HG02678 (cell line): ENCODE results near the gene TMC8.
A peak's percentile ranks its signal among the peaks of the same experiment; 100 is the strongest.
"Not testable (repeated sequence)": the region's sequence is repeated elsewhere in the genome, so short reads cannot be mapped to it uniquely, and the experiment has no call there.

Experiments used
- ATAC-seq: cut with Tn5 transposase; IDR thresholded peaks from one replicate; pipeline ENCODE4 v1.9.1; 2021; ENCODE audit warnings: mild to moderate bottlenecking, moderate library complexity; ENCODE audit not compliant: unreplicated experiment

The TMC8 gene

DNA sequence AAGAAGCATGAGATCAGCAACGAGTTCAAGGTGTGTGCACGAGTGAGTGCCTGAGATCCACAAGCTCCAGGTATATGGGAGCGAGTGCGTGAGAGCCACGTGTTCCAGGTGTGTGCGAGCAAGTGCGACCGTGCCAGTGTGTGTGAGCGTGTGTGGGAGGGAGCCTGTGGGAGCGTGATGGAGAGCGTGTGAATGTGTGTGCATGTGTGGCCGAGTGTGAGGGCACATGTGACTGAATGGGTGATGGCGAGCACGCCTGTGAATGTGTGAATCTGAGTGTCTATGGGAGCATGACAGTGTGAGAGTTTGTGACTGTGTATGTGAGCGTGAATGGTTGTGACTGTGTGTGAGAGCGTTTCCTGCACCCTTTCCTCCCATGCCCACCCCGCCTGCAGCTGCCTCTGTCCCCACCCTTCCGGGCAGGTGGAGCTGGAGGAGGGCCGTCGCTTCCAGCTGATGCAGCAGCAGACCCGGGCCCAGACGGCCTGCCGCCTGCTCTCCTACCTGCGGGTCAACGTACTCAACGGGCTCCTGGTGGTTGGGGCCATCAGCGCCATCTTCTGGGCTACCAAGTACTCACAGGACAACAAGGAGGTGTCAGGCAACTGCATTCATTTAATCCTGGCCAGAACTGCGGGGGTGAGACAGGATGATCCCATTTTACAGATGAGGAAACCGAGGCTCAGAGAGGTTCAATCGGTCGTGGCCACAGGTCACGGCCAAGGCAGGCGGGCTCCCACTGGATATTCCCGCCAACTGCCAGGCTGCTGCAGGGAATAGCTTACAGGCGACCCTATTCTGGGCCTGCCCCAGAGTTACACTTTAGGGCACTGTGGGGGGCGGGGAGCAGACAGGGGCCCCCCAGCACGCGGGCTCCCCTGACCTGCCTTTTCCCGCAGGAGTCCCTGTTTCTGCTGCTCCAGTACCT lies 3.7 kb downstream of the TMC8 start:
- ATAC-seq: no peak

GRCh38 chr17:78134899-78135385 lies 4.4 kb downstream of the TMC8 start:
- ATAC-seq: no peak

DNA sequence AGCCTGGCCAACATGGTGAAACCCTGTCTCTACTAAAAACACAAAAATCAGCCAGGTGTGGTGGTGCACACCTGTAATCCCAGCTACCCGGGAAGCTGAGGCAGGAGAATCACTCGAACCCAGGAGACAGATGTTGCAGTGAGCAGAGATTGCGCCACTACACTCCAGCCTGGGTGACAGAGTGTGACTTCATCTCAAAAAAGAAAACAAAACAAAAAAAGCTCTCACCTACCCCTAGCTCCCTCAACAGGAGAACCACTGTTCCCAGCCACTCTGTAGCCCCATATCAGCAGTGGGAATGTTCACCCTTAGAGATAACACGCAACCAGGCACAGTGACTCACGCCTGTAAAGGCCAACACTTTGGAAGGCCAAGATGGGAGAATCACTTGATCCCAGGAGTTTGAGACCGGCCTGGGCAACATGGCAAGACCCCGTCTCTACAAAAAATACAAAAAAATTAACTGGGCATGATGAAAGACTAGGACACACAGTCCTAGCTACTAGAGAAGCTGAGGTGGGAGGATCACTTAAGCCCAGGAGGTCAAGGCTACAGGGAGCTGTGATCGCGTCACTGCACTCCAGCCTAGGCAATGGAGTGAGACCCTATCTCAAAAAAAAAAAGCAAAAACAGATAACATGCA lies 5.4 kb downstream of the TMC8 start:
- no peak for ATAC-seq

DNA sequence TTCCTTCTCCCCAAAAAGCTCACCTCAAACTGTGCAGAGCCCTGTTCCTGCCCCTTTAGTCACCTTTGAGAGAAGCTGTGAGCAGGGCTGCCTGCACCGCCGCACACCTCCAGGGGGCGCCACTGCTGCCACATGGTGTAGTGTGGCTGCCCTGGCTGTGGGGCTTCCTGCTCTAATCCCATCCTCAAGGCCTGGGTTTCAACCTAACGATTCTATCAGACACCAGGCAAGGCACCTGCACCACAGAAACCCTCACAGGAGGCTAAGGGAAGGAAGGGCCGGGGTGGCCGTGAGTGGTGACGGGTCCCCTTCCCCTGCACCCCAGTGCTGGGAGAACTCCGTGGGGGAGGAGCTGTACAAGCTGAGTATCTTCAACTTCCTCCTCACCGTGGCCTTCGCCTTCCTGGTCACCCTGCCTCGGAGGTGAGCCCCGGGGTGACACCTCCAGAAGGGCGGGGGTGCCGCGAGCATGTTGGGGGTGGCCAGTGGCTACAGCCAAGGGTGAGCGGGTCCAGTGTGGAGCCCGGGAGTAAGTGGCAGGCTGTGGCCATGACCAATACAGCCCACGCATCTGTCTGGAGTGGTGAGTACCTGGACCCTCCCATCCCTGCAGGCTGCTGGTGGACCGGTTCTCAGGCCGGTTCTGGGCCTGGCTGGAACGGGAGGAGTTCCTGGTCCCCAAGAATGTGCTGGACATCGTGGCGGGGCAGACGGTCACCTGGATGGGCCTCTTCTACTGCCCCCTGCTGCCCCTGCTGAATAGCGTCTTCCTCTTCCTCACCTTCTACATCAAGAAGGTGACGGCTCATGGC lies 7.0 kb downstream of the TMC8 start:
- no peak for ATAC-seq

DNA sequence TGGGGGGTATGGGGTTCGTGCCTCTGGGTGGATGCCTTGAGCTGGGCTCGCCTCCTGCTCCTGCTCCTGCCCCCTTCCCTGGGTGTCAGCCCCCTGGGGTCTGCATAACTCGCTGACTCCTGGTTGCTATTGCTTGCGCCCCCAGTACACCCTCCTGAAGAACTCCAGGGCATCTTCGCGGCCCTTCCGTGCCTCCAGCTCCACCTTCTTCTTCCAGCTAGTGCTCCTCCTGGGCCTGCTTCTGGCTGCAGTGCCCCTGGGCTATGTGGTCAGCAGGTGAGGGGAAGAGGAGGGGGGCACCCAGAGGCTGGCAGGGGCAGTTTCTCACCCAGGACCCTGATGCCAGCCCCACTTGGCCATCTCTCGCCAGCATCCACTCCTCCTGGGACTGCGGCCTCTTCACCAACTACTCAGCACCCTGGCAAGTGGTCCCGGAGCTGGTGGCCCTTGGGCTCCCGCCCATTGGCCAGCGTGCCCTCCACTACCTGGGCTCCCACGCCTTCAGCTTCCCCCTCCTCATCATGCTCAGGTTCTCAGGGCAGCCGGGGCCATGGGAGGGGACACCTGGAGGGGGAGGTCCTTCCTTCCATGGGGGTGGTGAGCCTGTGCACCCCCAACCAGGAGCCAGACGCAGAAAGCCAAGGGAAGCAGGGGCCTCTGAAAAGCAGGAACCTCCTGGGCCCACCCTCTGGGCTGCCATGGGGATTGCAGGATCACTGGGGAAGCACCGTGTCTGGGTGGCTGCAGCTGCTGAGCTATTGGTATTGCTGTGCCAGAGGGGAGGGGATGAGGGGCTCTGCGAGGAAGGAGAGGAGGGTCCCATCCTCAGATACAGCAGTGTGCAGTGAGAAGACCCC lies 7.9 kb downstream of the TMC8 start:
- no peak for ATAC-seq

GRCh38 chr17:78139861-78140168 lies 9.2 kb downstream of the TMC8 start:
- ATAC-seq: not testable (repeated sequence)

DNA sequence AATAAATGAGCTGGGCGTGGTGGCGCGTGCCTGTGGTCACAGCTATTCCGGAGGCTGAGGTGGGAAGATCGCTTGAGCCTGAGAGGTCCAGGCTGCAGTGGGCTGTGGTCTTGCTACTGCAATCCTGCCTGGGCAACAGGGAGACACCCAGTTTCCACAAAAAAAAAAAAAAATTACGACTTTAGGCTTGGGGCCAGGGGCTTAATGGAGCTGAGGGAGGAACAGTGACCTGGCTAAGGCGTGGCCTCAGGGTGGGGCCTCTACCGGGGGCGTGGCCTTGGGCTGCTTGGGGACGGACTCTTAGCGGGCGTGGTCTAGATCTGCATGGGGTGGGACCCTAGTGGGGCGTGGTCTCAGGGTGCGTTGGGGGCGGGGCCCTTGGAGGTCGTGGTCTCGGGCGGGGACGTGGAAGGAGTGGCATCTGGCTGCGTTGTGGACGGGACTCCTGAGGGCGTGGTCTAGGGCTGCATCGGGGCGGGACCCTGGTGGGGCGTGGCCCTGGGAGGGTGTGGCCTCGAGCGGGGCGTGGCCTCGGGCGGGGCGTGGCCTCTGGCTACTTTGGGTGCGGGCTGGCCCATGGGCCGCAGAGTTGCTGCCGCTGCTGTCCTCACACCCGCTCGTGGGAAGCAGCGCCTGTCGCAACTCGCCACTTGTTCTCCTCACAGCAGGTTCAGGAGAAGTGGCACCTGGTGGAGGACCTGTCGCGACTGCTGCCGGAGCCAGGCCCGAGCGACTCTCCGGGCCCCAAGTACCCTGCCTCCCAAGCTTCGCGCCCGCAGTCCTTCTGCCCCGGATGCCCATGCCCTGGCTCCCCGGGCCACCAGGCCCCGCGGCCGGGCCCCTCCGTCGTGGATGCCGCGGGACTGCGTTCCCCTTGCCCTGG lies 9.8 kb downstream of the TMC8 start:
- ATAC-seq: peak; percentile 74

- no peak for ATAC-seq
These were observed 11.0 kb downstream of the TMC8 start for GRCh38 chr17:78141437-78142118.

DNA sequence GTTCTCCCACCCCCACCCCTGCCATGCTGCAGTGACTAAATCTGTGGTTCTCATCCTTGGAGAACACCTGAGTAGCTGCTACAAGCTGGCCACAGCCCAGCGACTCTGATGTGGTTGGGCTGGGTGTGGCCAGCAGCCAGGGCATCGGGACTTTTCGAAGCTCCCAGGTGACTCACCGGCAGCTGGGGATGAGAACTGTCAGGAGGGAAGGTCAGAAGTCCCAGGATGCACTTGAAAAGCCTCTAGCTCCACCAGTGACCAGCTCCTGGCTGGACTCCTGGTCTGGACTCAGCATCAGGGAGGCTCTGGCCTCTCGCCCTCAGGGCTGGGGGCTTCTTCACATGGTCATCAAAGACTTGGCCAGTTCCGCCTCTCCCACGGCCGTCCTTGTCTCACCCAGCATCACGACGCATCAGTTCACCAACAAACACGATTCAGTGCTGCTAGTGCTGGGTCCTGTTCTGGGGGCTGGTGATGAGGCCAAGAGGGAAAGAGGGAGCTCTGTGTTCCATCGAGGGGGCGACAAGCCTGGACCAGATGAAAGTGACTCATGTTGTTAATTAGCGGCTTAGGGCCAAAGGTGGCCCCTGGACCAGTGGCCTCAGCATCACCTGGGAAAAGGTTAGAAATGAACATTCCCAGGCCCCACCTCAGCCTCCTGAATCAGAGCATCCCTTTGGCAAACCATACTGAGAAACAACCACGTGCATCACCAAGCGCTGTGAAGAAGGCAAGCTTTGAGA lies 11.7 kb downstream of the TMC8 start:
- no peak for ATAC-seq

DNA sequence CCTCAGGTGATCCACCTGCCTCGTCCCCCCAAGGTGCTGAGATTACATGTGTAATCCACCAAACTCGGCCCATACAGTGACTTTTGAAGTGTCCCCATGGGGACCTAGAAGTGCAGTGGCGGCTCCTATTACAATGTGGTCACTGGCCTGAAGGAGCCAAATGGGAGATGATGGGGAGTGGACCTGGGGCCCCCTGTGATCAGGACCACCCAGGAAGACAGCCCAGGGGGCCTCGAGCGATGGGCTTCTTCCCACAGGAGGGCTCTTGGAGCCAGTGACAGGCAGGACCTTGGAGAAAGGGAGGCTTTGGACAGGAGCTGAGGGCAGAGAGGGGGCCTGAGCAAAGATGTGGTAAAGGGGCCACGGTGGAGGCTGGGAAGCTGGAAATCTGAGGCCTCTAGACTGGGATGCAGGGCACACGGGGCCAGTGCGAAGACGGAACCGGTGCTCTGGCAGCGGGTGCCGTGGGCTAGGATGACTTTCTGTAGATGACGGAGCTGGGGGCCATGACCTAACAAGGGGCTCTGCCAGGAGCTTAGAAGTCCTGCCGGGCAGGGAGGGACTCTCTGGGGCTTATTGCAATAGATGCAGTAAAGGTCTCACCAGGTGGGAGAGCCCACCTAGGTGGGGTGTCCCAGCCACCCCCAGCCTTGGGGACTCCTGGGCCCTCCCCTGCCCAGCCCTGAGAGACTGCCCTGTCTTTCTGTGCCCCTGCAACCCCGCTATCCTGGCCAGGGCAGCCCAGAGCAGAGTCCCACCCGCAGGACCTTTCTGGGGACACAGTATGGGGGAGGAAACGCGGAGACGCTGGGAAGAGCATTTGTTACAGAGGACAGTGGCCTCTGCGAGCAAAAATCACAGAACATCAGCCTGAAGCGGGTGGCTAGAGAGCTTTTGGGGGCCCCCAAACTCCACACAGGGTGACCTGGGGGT lies 12.9 kb downstream of the TMC8 start:
- ATAC-seq: no peak

DNA sequence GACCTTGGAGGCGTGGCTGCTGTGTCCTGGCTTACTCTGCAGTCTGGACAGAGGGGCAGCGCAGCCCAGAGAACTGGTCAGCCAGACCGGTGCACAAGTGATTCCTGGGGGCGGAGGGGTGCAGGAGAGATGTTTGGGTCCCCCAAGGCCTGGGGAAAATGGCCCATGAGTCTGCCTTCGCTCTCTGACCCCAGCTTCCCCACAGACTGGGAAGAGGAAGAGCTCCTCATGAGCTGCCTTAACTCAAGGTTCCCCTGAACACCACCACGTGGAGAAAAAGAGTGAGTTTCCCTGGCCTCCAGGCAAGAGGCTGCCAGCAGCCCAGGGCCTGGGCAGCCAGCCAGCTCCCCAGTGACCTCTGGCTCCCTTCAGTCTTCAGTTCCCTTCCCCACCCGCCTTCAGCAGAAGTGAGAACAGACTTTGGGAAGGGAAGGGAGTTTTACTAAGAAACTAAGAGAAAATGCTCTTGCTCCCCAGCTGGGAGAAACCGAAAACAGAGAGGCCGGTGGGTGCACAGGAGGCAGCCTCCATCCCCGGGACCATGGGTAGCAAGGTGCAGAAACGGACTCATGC lies 13.7 kb downstream of the TMC8 start:
- no peak for ATAC-seq

GRCh38 chr17:78144736-78145641 lies 14.4 kb downstream of the TMC8 start:
- ATAC-seq: no peak

DNA sequence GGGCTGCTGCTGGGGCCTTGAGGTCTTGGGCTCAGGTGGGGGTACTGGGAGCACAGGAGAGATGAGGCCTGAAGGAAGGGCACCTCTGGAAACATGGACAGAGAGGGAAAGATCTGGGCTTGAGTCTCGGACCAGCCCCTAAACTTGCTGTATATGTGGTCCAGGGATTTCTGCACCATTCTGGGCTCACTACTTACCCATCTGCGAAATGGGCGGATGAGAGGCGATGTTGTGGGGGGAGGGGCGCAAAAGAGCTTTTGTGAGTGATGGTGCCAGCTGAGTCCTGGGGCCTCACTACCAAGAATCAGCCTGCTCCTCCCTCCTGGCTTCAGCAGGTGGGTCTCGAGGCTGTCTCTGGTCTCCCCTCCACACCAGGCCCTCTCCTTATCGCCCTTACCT lies 15.9 kb downstream of the TMC8 start:
- no peak for ATAC-seq

DNA sequence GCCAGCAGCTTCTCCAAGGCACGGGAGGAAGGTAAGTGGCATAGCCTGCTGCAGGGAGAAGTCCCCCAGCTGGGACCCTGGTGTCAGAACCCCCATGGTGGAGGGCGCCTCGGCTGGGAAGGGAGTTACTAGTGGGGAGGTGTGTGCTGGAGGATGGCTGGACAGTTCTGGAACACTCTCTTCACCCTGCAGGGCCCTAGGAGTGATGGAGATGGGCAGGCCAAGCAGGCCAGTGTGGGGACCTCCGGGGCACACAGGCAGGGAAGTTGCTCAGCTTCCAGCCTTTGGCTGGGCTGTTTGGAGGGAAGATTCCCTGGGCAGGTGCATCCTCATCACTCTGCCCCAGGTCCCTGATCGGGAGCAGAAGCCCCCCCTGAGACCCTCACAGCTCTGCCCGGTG lies 16.3 kb downstream of the TMC8 start:
- ATAC-seq: no peak

- ATAC-seq: peak; percentile 33
These were observed 16.9 kb downstream of the TMC8 start for GRCh38 chr17:78147315-78147998.
